ENCODE data around the gene MAP3K7.

DNA sequence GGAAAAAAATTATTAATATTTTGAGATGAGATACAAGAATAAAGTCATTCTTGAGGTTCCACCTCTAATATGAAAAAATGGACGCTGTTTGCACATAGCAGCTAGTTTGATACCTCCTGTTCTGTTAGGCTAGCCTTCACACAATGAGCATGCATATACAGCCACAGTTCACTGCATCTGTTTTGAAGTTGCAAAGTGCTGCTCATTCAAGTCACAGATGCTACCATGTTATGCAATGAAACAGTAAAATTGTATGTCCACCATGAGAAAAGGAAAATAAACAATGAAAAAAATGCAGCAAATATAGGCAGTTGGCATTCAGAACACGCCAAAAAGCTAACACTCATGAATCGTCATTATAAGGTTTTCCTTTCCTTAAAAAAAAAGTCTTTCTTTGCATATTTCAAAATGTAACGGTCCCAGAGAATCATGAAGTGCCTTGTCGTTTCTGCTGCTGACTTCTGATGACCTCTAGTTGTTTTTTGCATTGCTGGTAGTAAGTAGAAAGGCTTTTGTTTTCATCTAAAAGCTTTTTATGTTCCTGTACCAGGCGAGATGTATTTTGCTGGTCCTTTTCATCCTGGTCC lies 70.7 kb downstream of the MAP3K7 start:
- TF ChIP-seq, protein P1, sequence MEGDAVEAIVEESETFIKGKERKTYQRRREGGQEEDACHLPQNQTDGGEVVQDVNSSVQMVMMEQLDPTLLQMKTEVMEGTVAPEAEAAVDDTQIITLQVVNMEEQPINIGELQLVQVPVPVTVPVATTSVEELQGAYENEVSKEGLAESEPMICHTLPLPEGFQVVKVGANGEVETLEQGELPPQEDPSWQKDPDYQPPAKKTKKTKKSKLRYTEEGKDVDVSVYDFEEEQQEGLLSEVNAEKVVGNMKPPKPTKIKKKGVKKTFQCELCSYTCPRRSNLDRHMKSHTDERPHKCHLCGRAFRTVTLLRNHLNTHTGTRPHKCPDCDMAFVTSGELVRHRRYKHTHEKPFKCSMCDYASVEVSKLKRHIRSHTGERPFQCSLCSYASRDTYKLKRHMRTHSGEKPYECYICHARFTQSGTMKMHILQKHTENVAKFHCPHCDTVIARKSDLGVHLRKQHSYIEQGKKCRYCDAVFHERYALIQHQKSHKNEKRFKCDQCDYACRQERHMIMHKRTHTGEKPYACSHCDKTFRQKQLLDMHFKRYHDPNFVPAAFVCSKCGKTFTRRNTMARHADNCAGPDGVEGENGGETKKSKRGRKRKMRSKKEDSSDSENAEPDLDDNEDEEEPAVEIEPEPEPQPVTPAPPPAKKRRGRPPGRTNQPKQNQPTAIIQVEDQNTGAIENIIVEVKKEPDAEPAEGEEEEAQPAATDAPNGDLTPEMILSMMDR (IDR thresholded peaks at IDR 0.05; ENCODE audit: low read length) = no peak
- TF ChIP-seq EZH2 (optimal IDR thresholded peaks at IDR 0.05; ENCODE audit: low read depth, low read length) (no peak), EZH2phosphoT487 (IDR thresholded peaks at IDR 0.05; ENCODE audit: low read length) (no peak)

All from MM.1S (cell line).